Neural cell (in vitro differentiated cells): Measurements from ENCODE around the gene SPPL2A. TPM values are rescaled to one million over a fixed set of nuclear protein-coding genes. Genes with fewer than 3 reads are reported as not detected.

Experiments used
- H2AFZ ChIP-seq: fragments of 200-600, 300-800 bp; sonication (generic), shearing (Covaris generic); 2 replicates; pipeline ENCODE4 v1.6.0; 2014; ENCODE audit warnings: low read depth, mild to moderate bottlenecking, antibody characterized with exemption, low read length, moderate library complexity
- H3F3A ChIP-seq: fragments of 200-600 bp; shearing (Covaris generic); 2 replicates; pipeline ENCODE4 v1.6.1; 2016; ENCODE audit warnings: mild to moderate bottlenecking, moderate library complexity, mixed read lengths, antibody characterized with exemption, low read length; ENCODE audit not compliant: insufficient read depth, poor library complexity, severe bottlenecking
- H3K27ac ChIP-seq: fragments of 200-600, 300-800 bp; sonication (generic), shearing (Covaris generic); 2 replicates; pipeline ENCODE4 v1.5.1; 2014; ENCODE audit warnings: mild to moderate bottlenecking, low read length, moderate library complexity
- H3K27me3 ChIP-seq: fragments of 300-800, 200-600 bp; sonication (generic), shearing (Covaris generic); 2 replicates; pipeline ENCODE4 v1.6.0; 2014; ENCODE audit warnings: mild to moderate bottlenecking, low read depth, low read length, moderate library complexity; ENCODE audit not compliant: insufficient read depth
- H3K36me3 ChIP-seq: fragments of 300-800, 200-600 bp; sonication (generic), shearing (Covaris generic); 2 replicates; pipeline ENCODE4 v1.5.1; 2014; ENCODE audit warnings: mild to moderate bottlenecking, antibody characterized with exemption, low read length, moderate library complexity; ENCODE audit not compliant: insufficient read depth
- H3K4me2 ChIP-seq: fragments of 300-800, 200-600 bp; sonication (generic), shearing (Covaris generic); 2 replicates; pipeline ENCODE4 v1.6.0; 2014; ENCODE audit warnings: mild to moderate bottlenecking, low read length
- H3K4me3 ChIP-seq: fragments of 300-800, 200-600 bp; sonication (generic), shearing (Covaris generic); 2 replicates; pipeline ENCODE4 v1.5.1; 2014; ENCODE audit warnings: mild to moderate bottlenecking, low read length, moderate library complexity
- H3K79me2 ChIP-seq: fragments of 200-600 bp; shearing (Covaris generic); replicated peaks from 2 replicates; pipeline ENCODE4 v1.6.0; 2014; ENCODE audit warnings: mild to moderate bottlenecking, low read length, moderate library complexity; ENCODE audit not compliant: insufficient read depth
- H3K9ac ChIP-seq: fragments of 300-800, 200-600 bp; sonication (generic), shearing (Covaris generic); 2 replicates; pipeline ENCODE4 v1.6.1; 2016; ENCODE audit warnings: mild to moderate bottlenecking, low read length, mixed read lengths
- H3K9me2 ChIP-seq: fragments of 200-600 bp; shearing (Covaris generic); 2 replicates; pipeline ENCODE4 v1.6.1; 2016; ENCODE audit warnings: mild to moderate bottlenecking, low read length, mixed read lengths; ENCODE audit not compliant: insufficient read depth
- H3K9me3 ChIP-seq: fragments of 200-600, 300-800 bp; sonication (generic), shearing (Covaris generic); 2 replicates; pipeline ENCODE4 v1.6.1; 2016; ENCODE audit warnings: mild to moderate bottlenecking, mixed run types, low read length, moderate library complexity, mixed read lengths
- H4K20me1 ChIP-seq: fragments of 200-600 bp; shearing (Covaris generic); 2 replicates; pipeline ENCODE4 v1.6.1; 2016; ENCODE audit warnings: mild to moderate bottlenecking, mixed run types; ENCODE audit not compliant: insufficient read depth
- CTCF ChIP-seq: fragments of 450-650 bp; IDR thresholded peaks from 2 replicates; pipeline ENCODE4 v1.5.1; 2014; ENCODE audit warnings: antibody characterized with exemption, mild to moderate bottlenecking, moderate library complexity; ENCODE audit not compliant: poor library complexity, severe bottlenecking
- EP300 ChIP-seq: fragments of 450-650 bp; conservative IDR thresholded peaks from 2 replicates; pipeline ENCODE4 v1.6.1; 2014; ENCODE audit warnings: antibody characterized with exemption, mild to moderate bottlenecking, moderate library complexity; ENCODE audit not compliant: poor library complexity, severe bottlenecking
- EZH2 ChIP-seq: fragments of 200-600, 300-800 bp; shearing (Covaris generic), sonication (generic); IDR thresholded peaks from 2 replicates; pipeline ENCODE4 v1.6.1; 2014; ENCODE audit warnings: antibody characterized with exemption, low read length, borderline replicate concordance, mild to moderate bottlenecking; ENCODE audit not compliant: insufficient read depth, poor library complexity, severe bottlenecking
- MXI1 ChIP-seq: fragments of 450-650 bp; conservative IDR thresholded peaks from 2 replicates; pipeline ENCODE4 v1.6.1; 2014; ENCODE audit warnings: antibody characterized with exemption, mild to moderate bottlenecking; ENCODE audit not compliant: poor library complexity, severe bottlenecking
- POLR2AphosphoS5 ChIP-seq: IDR thresholded peaks from 2 replicates; pipeline ENCODE4 v1.6.1; 2012
- RAD21 ChIP-seq: fragments of 450-650 bp; conservative IDR thresholded peaks from 2 replicates; pipeline ENCODE4 v1.6.1; 2014; ENCODE audit warnings: antibody characterized with exemption, mild to moderate bottlenecking, moderate library complexity
- REST ChIP-seq: IDR thresholded peaks from 2 replicates; pipeline ENCODE4 v1.6.1; 2012; ENCODE audit warnings: borderline replicate concordance
- SMC3 ChIP-seq: fragments of 450-650 bp; conservative IDR thresholded peaks from 2 replicates; pipeline ENCODE4 v1.6.1; 2014; ENCODE audit warnings: antibody characterized with exemption, mild to moderate bottlenecking, moderate library complexity; ENCODE audit not compliant: poor library complexity
- TAF1 ChIP-seq: IDR thresholded peaks from 2 replicates; pipeline ENCODE4 v1.6.1; 2012; ENCODE audit warnings: low read depth
- polyA plus RNA-seq: library from polyadenylated mRNA; depleted of rRNA; stranded (reverse); fragments of >200 nt; gene quantifications from 2 replicates; pipeline ENCODE4 v1.2.3, GENCODE V29; 2014

SPPL2A gene
- polyA plus RNA-seq, 1 donor from 2014 or later = 29.9 TPM

- H3K9me2 ChIP-seq = no peaks in the 10 kb centered on the region
- no peaks in the 10 kb centered on the region for H4K20me1 ChIP-seq
- H3K9ac ChIP-seq = no peak overlapping the region
- H3K79me2 ChIP-seq = peaks cover 46% of the 10 kb centered on the region
- no peak overlapping the region for H3K27ac ChIP-seq
- H3K4me3 ChIP-seq = no peak overlapping the region
- H3F3A ChIP-seq = no peaks in the 10 kb centered on the region
- no peak overlapping the region for H3K4me2 ChIP-seq
- H3K36me3 ChIP-seq = no peaks in the 10 kb centered on the region
- TF ChIP-seq RAD21 (no peak), CTCF (no peak), EP300 (no peak), SMC3 (no peak), POLR2AphosphoS5 (no peak), TAF1 (no peak), REST (no peak), MXI1 (no peak), EZH2 (no peak)
- H3K9me3 ChIP-seq = no peaks in the 10 kb centered on the region
- H3K27me3 ChIP-seq = no peaks in the 10 kb centered on the region
- H2AFZ ChIP-seq = no peak overlapping the region
Measured at GRCh38 chr15:50681467-50681866, 84.0 kb downstream of the SPPL2A start.

- no peak overlapping the region for H3K4me2 ChIP-seq
Measured at GRCh38 chr15:50676799-50677483, 88.6 kb downstream of the SPPL2A start.

More at GRCh38 chr15:50676799-50677483, 88.6 kb downstream of the SPPL2A start:
- H3K27ac ChIP-seq = no peak overlapping the region
- H4K20me1 ChIP-seq = no peaks in the 10 kb centered on the region
- no peak overlapping the region for H2AFZ ChIP-seq
- no peak overlapping the region for H3K9ac ChIP-seq
- no peaks in the 10 kb centered on the region for H3K36me3 ChIP-seq
- no peak for TF ChIP-seq EP300
- no peak for TF ChIP-seq RAD21
- no peak for TF ChIP-seq SMC3
- no peak for TF ChIP-seq POLR2AphosphoS5
- TF ChIP-seq TAF1 = no peak
- no peak for TF ChIP-seq CTCF
- no peak for TF ChIP-seq MXI1
- no peak for TF ChIP-seq REST
- no peak for TF ChIP-seq EZH2
- H3K27me3 ChIP-seq = no peaks in the 10 kb centered on the region
- H3K79me2 ChIP-seq = peaks cover 31% of the 10 kb centered on the region
- no peaks in the 10 kb centered on the region for H3F3A ChIP-seq
- no peak overlapping the region for H3K4me3 ChIP-seq
- no peaks in the 10 kb centered on the region for H3K9me3 ChIP-seq
- no peaks in the 10 kb centered on the region for H3K9me2 ChIP-seq
